HuH-7 (cell line): ENCODE data around the gene TMEM218.

Source experiments
- DNase-seq: peaks from one replicate; pipeline ENCODE4 v3.0.0; 2011; ENCODE audit warnings: low spot score

Gene TMEM218

DNA sequence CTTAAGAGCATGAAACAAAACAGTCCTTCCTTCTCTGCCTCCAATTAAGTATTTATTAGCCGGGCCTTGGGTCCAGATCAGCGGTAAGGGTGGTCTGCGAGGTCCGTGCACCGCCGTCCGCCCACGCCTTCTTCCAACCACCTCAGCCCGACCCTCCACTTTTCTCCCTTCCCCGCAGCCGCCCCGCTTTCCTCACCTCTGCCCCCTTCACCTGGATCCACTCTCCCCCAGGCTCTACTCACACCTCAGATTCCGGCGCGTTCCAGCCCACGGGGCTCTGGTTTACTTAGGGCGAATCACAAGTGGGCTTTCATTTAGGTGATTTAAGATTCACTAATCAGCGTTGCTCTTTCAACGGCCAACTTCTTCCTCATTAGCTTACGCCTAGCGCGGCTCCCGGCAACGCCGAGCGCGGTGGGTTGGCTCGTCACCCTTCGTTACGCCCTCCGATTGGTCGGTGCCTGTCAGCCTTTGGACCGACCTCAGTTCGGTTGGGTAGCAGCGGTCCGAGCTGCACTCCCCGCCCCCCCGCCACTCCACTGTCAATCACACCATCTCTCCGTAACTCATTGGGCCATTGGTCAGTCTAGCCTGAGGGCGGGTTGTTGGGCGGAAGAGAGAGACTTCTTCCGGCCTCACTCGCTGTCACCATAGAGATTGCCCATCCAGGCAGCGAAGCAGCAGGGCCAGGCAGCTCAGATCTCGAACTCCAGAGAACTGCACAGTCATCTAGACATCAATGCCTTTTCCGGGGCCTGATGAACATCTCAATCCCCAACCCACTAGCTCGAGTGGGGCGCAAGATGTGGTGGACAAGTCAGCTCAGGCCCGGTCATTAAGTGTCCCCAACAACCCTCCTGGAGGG, at the start of gene TMEM218:
Gene TMEM218 (minus strand): TSS at position 284 of the 865 bp plus-strand sequence. CDS start 9,385 bp downstream, outside the sequence.
- DNase-seq, result peak; percentile 95

DNA sequence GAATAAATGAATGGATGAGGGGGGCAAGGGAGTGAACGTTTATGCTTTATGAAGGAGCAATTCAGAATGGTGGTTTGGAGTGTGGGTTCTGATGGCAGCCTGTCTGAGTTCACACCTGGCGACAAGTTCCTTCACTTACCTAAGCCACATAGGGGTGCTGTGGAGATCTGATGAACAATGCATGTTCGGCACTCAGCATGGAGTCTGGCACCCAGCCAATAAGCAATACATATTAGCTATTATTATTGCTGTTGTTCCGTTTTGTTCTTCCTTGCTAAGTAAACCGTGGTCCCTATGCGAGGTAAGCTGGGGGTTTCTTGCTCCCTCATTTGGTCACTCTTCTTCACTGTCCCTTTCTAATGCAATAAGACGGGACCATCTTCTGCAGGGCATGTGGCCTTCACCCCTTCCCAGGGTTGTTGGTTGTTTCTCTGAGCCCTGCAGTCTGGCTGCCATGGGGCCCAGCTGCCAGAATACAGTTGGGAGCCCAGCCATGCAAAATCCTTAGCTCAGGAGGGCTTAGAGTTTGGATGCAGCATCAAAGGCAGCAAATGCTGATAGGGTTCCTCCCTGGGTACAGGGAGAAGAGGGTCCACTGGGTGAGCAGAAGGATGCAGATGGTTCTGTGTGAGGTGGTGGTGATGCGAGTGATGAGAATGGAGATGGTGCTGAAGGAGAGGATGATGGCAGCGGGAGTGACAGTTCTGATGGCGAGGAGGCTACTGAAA, 46.7 kb upstream of the TMEM218 start:
- DNase-seq, result no peak

DNA sequence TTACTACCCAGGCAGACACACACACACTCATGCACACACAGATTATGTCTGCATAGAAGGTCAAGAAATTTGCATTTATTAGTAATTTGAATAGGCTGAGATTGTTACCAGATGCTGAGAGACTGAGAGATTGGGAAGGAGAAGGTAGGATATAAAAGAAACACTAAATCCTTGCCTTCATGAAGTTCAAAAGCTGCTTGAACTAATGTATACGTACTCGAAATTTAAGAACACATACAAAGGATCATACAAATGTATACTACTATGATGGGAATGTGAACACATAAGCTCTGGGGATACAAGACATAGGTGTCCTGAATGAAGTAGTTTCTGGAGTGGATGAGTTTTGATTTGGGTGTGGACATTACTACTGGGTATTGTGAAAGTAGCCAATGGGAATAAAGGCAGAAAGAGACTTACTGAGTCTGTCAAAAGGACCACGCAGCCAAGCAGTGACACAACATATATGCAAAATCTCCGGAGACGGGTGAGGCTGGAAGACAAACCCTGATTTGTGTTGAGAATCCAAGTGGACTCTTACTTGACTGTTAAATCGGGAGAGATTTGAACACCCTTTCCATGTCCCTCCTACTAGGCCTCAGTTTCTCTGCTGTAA, 45.8 kb upstream of the TMEM218 start:
- DNase-seq, result no peak

DNA sequence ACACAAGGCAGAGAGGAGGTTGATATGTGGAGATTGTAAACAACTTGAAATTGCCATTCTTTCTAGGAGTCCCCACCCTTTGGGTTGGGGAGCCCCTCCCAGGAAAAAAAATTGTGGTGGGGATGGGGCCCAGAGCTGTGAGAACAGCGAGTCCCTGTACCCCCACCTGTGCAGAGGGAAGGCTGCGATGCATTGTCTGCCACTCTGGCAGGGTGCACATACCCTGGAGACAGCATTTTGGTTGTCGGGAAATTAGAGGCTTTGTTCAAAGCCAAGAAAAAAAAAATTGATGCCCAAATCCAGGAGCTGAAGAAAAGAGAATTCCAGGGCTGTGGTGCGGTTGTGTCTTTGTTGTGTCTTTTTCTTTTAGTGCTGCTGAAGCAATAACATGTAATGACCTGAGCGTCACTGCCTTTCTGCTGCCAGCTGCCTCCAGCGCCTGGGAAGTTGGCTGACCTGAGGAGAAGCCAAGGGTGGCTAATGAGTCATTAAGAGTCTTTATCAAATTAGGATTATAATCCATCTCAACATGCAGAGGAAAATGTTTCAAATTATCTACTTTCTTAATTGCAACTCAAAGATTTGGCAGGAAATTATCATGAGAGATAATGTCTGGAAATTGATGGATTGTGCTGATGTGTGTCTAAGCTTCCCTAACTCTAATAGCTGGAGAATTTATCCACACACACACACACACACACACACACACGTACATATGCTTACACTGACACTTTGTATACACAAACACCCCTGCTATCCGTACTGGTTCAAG, 45.1 kb upstream of the TMEM218 start:
- DNase-seq, result no peak

DNA sequence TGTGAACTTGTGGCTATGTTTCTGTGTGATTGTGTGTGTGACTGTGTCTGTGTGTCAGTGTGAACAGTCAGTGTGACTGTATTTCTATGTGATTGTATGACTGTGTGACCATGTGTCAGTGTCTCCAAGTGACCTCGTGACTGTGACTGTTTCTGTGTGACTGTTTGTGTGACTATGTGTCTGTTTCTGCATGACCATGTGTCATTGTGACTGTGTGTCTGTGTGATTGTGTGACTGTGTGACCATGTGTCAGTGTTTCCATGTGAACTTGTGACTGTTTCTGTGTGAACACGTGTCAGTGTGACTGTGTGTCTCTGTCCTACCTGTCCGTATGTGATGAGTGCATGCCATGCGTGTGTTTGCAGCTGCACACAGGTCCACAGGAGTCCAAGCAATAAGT, 44.3 kb upstream of the TMEM218 start:
- no peak for DNase-seq

DNA sequence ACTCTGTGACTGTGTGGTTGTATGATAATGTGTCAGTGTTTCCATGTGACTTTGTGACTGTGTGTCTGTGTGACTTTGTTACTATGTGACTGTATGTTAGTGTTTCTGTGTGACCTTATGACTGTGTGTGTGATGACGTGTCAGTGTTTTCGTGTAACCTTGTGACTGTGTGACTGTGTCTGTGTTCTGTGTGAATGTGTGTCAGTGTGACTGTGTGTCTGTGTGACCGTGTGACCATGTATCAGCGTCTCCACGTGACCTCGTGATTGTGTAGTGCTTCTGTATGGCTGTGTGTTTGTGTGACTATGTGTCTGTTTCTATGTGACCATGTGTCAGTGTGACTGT, 43.6 kb upstream of the TMEM218 start:
- no peak for DNase-seq

DNA sequence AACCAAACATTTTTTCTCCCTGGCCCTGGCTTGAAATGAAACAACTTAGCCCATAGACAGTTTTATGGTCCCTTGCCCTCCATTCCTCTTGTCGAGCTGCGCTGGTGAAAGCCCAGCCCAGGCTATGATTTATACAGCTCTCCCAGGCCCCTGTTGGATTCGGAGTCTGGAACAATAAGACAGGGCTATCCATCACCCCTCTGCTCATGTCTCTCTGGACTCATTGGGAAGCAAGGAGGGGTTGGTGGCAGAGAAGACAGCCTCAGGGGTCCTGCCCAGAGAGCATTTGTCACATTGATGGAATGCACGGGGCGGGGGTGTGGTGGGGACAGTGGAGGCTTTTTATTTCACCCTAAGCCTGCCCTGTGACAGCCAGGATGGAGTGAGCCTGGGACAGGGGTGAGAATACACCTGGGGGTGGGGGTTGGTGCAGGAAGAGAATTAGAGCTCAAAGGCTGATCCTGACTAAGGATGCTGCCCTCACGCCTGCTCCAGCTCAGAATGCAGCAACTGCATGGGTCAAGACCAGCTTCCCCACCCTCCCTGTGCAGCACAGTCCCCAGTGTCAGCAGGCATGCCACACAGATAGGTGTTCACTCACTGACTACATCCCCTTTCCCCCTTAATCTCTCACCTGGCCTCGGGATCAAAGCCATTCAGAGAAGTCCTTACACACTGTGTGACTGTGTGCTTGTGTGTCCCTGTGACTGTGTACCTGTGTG, 43.1 kb upstream of the TMEM218 start:
- DNase-seq, result no peak

DNA sequence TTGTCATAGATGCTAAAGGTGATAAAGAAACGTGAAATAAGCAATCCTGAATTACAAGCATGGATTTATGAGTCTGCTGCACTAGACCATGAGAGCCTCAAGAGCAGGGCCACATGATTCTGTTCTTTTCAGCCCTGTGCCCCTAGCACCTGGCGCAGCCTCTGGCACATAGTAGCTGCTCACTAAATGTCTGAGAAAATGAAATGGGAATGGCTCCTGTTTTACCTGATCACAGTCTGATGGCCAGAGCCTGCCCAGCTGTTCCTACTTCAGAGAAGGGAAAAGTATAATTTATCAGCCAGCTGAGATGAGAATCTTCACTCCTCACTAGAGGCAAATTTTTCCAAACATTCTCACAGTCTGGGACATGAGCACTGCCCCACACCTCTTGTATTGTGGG, 42.4 kb upstream of the TMEM218 start:
- DNase-seq, result no peak

DNA sequence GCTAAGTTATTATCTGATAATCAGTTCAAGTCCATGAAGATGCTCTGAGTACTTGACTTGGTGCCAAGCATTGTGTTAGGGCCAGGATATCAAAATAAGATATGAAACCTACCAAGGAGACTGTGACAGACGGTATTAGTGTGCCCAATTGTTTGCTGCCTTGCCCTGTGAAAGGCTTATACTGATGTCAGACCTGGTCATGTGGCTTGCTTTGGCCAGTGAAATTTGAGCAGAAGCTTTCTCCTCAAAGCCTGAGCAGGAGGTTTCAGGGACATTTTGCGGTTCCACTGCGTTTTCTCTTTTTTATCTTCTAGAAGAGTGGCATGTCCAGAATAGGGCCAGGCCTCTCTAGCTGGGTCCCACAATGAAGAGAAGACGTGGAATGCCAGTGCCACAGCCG, 37.3 kb upstream of the TMEM218 start:
- DNase-seq, result no peak

DNA sequence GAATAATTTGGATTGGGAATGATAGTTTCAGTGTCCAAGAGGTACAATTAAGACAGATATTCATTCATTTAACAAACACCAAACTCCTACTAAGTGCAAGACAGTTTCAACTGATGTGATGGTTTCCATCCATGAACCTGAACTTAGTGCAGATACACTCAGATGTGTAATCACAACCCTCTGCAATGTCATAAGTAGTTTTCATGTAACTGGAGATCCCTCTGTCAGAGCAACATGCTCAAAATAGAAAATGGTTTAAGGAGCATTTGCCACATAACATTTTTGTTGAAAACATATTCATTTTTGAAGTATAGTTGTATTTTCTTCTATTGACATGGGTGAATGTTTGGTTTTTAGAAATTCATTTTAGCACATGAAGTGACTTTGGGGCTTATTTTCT, 36.6 kb upstream of the TMEM218 start:
- DNase-seq, result no peak

DNA sequence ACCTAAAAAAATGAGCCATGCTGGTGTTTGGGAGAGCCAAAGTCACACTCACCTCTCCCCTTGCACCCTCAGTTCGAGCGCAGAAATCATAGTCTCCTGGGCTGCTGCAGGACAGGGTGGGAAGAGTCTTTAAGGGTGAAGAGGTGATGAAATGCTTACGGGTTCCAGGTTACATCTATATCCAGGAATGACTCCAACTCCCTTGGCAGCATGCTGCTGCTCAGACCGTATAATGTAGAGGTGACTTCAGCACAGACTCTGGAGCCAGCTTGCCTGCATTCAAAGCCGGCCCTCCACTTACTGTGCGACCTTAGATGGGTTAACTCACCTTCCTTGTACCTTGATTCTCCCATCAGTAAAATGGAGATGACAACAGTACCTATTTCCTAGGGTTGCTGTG, 35.9 kb upstream of the TMEM218 start:
- DNase-seq, result no peak

DNA sequence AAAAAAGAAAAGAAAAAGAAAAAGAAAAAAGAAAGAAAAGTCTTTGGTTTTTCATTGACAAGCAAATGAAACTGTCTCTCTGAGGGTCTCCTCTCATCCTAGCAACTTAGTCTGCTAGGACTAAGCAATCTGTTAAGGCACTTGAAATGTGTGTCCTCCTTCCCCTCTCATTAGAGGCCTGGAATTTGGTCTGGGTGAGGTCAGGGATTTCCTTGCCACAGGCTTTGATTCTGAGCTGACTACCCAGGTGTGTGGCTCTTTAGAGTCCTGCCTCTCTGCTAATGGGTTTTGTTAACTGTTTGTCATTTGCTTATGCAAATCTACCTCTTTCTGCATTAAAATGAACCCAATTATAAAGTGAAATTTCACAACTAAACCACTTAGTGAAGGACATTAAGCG, 34.8 kb upstream of the TMEM218 start:
- DNase-seq, result no peak

DNA sequence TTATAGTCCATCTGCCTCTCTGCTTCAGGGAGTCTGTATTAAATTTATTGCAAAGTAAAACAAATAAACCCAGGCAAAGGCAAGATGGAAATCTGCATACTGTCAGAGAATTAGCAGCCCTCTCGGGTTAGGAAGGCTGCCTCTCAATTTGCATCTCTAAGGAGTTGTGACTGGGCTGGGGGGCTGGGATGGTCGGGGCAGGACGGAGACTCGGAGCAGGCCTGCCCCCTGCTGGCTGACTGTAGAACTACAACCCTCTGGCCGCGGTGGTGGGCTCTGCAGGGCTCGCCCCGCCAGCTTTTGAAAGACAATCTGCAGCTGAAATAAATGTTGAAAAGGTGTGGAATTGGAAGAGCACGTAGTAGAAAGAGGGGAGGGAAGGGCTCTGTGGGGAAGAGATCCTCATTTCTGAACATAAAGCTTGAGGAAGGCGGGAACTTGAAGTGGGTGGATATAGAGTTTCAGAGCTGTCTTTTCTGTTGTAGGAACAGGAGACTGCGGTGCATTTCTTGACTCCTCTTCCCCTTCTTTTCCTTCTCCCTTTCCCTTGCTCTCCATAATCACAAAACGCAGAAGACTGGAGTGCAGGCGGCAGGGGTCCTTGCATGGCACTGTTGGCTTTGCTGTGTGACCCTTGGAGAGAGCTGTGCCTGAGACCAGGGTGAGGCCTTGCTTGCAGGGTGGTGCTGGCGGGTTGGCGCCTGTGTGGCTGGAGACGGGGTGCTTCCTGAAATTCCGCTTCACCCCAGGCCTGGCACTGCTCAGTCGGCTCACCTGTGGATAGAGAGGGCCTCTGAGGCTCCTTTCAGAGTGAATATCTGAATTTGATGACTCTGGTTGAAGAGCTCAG, 30.5 kb upstream of the TMEM218 start:
- DNase-seq, result peak; percentile 56

DNA sequence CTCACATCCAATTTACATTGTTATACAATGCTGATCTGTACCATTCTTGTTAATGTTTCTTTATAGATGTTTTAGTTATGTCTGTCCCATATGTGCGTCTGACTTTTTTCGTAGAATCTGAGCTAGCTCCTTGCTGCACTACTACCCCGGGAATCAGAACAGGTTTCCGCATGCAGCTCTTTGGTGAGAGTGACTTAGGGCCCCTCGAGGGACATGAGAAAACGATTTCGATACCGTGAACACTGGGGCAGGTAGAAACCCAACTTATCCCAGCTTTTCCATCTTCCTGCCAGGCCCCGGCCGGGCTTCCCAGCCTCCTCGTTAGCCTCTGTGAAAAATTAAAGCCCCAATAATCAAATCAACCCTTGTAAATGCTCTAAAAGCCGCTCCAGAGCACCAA, 29.8 kb upstream of the TMEM218 start:
- DNase-seq, result no peak

DNA sequence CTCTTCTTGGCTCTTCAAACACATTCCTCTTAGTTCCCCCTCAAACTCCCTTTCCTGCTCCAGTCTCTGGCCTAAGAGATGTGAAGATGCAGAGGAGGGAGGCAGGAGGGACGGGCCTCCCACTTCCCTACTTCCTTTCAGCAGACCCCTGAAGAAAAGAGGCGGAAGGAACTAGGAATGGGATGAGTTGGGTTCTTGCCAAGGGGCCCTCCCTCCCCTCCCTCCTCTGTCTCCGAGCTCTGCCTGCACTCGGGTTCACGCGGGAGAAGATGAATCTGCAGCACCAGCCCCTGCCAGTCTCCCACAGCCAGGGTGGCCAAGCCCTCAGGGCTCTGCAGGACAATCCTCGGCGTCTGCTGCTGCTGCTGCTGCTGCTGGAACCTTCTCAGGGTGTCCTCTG, 28.8 kb upstream of the TMEM218 start:
- DNase-seq, result no peak

DNA sequence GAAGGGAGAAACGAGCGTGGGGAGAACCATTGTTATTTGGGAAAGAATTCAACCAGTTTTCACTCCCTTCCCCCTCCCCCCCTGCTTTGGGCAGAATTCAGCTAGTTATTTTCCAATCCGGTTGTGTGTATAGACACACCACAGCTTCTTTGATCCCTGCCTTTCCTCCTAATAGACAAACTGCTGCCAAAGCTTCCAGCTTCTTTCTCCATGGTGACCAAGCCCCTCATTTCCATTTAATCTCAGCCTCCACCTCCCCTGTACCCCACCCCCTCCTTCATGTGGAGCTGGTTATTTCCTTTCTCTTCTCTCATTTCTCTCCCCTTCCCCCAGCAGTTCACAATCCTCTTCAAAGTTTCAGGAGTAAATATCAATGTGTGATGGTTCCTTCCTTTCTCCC, 28.4 kb upstream of the TMEM218 start:
- no peak for DNase-seq

DNA sequence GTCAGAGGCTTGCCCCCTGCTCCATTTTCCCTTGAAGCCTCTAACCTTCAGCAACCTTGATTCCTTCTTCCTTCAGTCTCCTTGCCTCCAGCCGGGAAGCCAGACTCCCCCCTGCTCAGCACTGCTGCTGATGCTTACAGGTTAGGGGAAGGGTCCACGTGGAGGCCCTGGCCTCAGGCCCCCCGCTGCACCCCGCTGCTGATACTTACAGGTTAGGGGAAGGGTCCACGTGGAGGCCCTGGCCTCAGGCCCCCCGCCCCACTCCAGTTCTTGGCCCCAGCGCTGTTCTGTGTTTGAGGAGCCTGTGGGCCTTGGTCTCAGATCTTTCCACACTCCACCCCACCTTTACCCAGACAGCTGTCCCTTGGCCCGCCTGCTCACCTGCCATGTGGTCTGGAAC, 27.5 kb upstream of the TMEM218 start:
- no peak for DNase-seq

DNA sequence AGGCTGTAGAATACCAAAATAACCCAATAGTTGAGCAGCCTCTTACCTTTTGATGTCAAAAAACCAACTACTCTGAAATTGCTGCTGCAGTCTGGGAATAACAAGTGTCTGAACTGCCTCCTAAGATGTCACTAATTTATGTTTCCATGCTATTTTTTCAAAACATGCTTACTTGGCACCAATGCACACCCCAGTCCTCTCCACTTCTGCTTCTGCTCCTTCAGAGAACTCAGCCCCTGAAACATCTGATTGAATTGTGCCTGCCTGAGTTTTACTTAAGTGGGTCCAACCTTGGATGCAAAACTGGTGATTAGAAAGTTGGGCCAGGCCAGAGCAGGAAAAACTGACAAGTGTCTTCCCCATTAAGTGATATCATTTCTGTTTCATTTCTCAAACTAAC, 24.6 kb upstream of the TMEM218 start:
- DNase-seq, result no peak

DNA sequence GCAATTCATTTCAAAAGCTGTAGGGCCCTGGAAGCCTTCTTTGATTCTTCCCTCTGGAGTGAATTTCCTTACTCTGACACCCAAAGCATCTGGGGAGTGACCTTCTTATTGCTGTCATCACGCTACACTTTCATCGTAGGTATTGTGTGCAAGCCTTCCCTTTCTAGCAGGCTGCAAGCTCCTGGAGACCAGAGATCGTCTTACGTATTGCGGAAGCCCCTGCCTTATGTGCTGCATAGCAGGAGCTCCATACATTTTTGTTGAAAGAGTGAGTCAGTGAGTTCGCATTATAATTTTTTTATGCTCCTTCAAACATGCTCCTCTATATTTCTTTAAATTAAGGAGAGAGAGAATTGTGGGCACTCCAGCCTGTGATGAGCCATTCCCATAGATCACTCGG, 21.2 kb upstream of the TMEM218 start:
- DNase-seq, result no peak

DNA sequence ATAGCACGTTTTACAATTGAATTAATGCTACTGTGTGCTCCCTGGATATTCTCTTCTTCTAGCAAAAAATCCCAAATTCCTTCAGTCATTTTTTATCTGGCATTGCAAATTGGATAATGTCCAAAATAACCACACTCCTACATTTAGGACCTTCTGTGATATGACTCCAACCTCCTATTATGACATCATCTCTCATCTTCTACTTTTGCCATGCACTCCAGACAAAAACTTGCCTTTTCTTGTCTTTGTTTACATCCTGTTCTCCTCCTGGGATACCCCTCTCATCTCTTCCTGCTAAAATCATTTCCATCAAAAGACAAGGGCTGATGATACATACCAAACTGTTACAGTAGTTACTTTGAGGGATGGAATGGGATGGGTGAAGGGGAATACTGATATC, 20.6 kb upstream of the TMEM218 start:
- no peak for DNase-seq
